DMS53 treated with DMSO at 0.1 percent for 48 hours (cell line): Measurements from ENCODE around the gene NME7.
"Not testable (repeated sequence)": the region's sequence is repeated elsewhere in the genome, so short reads cannot be mapped to it uniquely, and the experiment has no call there.

Experiments used
- DNase-seq: peaks from one replicate; lab custom pipeline; 2025; ENCODE audit not compliant: unreplicated experiment; lab: John Stamatoyannopoulos, UW

The NME7 gene

DNA sequence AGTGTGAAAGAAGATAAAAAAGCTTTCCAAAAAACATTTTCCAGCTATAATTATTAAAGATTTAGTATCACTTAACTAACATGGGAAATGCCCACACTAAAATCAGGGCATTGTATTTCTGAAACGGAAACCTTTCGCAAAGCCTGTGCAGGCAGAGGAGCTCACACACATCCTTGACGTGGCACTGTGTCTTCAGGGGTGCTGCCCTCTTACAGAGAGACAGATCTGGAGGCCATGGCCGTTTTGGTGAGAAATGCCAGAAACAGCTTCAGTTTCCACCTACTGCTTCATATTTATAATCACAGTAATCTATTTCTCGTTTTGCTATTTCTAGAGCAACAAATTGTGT lies 234.4 kb downstream of the NME7 start:
- no peak for DNase-seq

DNA sequence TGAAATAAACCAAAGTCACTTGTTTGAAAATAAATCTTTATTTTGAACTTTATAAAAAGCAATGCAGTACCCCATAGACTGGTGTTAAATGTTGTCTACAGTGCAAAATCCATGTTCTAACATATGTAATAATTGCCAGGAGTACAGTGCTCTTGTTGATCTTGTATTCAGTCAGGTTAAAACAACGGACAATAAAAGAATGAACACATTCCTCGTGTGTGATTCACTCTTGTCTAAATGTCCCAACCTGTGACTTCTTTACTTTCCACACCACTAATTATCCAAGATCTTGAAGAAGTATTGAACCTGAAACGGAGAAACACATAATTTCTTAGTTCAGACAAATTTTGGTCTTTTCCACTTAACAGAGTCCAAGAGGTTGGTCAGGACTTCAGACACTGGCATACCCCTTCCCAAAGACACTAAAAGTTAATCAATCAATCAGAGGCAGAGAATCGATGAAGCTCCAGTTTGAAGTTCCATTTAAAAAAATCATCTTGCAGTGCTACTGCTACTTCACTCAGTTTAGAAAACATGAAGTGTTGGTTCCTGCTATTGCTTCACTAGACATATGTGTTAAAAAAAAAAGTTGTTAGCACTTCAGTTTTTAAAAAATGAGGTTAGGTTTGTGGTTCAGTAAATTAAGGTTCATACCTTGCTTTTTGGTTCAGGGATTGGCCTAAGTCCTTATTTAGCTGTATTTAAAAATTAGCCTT lies 234.9 kb downstream of the NME7 start:
- DNase-seq = no peak

DNA sequence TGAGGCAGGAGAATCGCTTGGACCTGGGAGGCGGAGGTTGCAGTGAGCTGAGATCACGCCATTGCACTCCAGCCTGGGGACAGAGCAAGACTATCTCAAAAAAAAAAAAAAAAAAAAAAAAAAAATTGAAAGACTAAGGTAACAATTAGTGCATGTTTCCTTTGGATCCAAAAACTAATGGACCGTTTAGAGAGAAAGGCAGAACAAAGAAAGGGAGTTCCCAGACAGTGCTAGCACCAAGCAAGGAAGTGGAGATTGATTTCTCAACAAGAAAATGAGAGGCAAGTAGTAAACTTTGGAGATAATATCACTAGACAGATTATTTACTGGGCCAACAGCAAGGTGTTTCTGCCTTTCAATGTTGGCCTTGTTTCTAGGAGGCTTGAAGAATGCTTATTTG lies 236.9 kb downstream of the NME7 start:
- DNase-seq = no peak

GRCh38 chr1:169129109-169129784 lies 238.3 kb downstream of the NME7 start:
- peak; percentile 15 for DNase-seq

DNA sequence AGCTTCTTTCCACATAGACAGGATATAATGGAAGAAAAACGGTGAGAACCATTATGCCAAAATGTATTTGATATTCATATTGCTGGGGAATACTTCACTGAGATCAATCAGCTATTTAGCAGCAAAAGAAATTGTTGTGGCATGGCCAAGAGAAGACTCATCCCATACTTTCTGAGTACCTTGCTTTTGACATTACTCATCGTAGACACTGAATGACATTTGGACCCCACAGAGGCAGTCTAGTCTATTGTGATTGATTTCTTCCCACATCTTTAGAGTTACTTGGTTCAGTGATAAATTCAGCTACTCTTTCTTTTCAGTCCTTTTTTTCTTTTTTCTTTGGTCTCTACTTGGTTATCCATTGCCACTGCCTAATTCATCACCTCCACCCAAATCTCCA lies 239.0 kb downstream of the NME7 start:
- no peak for DNase-seq

- no peak for DNase-seq
Measured at GRCh38 chr1:169127305-169127704, 240.3 kb downstream of the NME7 start.

DNA sequence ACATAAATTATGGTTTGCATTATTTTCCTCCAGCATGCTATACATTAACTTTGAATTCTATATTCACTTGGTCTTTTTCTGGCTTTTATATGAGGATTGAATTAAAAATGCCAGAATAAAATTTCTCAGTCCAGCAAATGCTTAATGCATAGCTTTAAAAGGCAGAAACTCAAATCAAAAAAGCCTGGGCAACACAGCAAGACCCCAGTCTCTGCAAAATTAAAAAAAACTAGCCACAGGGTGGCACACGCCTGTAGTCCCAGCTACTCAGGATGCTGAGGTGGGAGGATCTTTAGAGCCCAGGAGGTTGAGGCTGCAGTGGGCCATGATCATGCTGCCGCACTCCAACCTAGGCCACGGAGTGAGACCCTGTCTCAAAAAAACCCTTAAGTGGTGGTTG lies 241.3 kb downstream of the NME7 start:
- DNase-seq = no peak

GRCh38 chr1:169125597-169125996 lies 242.0 kb downstream of the NME7 start:
- DNase-seq = not testable (repeated sequence)

DNA sequence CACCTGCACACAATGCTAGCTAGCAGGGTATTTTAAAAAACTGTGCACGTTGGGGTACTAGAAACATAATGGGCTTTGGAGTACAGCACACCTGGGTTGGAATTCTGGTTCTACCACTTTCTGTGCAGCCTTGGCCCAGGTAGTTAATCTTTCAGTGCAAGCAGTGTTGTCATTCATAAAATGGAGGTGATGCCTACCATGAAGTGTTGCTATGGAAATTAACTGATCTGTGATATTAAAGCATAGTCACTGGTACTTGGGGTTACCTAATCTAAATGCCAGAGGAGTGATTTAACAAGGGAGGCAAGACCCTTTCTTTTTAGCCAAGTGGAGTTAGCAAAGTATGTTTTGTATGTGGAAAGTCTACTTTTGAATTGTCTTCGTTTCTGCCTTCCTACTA lies 243.1 kb downstream of the NME7 start:
- no peak for DNase-seq

DNA sequence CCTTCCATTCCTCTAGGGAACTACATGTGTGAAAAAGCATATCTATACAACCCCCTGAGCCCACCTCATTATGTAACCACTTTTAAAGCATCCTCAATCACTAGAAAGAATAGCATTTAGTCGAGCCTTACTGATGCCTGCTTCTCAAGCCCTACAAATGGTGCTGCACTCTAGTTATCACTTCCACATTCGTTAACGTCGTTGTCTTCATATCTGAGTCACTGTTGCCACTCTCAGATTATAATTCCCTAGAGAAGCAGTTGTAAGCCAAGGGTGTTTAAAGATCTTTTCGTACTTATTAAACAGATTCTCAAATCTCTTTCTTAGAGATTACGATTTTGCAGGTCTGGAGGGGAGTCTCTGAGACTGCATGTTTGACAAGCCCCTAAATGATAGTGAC lies 244.6 kb downstream of the NME7 start:
- no peak for DNase-seq

GRCh38 chr1:169121146-169121923 lies 246.3 kb downstream of the NME7 start:
- no peak for DNase-seq

GRCh38 chr1:169120066-169120465 lies 247.5 kb downstream of the NME7 start:
- DNase-seq = no peak

DNA sequence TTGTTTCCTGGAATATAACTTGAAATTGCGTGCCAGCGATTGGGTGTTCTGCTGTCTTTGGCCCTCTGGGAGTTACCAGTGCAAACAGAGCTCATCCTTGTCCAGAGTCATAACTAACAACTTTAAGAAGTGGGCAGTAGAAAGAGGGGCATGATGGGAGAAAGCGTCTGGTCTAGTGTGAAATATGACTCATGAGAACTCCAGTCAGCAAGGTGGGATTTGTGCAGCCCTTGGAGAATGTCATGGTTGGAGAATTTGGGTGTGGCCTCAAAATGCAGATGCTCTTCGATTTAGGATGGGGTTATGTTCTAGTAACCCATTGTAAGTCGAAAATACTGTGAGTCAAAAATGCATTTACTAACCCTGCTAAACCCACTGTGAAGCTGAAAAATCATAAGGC lies 248.2 kb downstream of the NME7 start:
- no peak for DNase-seq

DNA sequence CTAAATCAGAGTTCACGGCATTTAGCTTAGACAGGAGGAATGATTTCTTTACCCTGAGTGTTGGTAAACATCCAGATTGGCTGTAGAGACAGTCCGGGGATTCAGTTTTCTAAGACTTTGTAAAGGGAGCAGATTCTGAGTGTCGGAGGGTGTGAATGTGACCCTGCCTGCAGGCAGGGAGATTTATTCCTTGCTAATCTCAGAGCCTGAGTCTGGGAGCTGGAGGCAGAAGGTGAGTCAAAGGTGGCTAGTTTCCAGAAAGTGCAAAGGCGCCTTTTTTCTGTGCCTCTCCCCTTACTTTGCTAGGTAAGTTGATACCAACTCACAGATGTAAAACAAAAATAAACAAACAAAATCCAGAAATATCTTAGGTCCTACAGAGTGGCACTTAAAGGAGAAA lies 249.4 kb downstream of the NME7 start:
- DNase-seq = no peak

- DNase-seq = no peak
Measured at GRCh38 chr1:169117599-169117998, 250.0 kb downstream of the NME7 start.

DNA sequence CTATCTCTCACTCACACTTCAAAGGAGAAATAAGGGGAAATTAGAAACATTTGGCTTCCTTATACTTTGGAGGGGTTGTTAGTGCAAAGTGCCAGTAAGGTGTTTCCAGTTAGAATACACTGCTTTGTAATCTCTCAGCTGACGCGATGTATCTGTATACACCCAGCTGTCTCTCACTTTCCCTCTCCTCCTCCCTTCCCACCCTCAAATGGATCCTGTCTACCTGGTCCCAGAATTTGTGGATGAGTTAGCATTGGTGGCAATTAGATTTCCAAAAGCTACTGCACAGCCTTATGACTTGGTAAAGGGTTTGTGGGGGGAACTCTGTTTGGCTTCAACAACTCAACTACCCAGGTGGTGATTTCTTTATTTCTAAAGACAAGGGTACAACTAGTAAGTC lies 250.6 kb downstream of the NME7 start:
- no peak for DNase-seq

DNA sequence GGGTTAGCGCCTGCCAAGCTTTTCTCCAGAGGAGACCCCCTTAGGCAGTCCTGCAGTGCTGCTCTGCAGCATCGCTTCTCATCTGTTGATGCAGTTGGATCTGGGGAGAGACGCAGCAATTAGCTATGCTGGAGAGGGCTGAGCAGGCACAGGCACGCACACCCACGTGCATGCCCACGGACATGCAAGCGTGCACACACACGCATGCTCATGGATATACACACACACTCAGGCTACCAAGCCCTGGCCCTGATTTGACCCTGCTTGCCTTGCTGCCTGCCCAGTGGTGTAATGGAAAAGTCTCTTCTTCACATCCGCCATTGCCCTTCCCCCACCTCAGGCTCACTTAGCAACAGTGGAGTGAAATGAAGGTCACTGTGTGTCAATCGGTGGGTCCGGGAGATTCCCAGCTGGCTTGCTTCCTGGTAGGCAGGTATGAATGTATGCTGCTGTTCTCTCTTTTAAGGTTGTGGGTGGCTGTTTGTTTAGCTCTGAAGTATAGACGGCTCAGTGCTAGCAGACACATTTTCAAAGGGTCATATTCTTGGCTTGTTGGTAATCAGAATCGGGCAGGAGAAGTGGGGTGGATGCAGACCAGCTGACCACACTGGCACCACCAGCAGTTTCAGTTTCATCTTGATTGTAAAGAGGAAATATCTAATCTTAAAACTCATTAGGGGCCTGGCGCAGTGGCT lies 251.6 kb downstream of the NME7 start:
- DNase-seq = peak; percentile 4

DNA sequence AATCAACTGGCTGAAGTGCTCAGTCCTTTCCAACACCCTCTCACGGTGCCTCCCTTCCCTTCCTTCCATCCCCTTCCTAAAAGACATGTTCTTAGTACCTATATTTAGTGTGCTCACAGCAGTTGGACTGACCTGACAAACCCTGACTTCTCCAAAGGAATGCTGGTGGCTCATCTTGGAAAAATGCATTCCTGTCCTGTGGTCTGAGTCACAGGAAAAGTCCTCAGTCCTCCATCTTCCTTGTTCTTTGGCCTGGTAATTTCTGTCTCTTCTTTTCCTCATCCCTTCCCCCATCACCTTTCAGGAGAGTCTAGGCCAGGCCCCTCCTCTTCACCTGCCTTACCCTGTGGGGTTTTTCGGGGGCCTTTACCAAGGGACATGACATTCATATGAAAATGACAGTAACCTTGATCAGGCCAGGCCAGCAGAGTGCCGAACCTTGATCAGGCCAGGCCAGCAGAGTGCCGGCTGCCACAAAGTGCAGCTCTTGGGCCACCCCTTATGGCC lies 253.9 kb downstream of the NME7 start:
- no peak for DNase-seq

DNA sequence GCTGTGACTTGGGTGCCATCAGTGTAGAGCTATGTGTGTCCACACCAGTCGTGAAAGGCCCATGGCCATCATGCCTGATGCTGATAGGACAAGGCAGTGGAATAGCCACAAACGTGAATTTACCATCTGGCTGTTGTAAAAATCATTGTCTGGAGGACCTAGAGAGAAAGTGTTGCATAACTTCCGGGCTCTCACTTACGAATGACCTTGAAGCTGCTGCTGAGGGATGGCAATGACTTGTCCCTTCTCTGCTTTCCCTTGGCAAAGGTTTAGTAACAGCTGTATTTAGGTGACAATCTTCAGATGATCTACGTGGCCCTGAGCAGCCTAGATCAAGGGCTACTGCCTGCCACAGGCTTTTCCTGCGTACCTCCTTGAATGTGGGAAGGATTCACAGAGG lies 255.4 kb downstream of the NME7 start:
- no peak for DNase-seq

DNA sequence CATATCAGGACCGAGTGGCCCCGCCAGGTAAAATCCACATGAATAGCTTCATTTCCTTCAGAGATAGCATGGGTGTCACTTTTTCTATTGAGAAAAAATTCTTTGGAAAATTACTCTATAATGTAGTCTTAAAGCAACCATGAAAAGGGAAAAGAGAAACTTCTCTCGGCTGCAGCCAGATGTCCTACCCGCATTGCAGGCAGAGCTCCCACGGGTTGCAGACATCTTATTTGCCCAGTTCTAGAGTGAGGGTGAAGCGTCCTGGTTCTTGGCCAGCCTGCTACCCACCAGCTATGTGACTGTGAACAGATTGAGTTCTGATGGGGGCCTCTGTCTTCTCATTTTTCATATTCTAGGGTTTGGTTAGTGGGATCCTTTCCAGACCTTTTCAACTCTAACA lies 256.1 kb downstream of the NME7 start:
- DNase-seq = no peak

DNA sequence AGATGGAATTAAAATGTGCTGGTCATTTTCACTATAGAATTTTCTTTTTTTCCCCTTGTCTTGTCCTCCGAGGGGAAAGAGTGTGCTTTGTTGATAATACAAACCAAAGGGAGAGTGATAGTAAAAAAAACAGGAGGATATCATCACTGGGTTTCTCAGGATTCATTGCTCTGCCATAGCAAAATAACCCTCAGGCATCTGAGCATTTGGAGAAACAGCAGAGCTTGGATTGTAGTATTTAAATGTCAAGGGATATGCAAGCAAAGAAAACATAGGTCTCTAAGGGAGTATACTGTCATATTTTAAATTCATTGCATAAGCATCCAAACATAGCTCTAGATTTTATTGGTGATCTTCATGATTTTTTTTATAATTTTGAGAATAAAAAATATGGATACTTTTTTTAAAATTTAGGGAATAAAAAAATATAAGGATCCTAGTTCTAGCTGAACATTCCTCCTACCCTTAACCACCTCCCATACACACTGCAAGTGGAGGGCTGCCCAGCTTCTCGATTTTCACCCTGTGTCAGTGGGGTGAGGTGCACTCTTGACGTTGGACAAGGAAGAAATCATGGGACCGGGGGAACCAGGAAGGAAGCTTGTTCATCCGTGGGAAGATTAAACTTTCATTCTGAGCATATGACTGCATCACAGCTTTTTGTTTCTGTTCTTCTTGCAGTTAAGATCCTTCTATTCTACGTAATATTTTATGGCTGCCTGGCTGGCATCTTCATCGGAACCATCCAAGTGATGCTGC lies 256.7 kb downstream of the NME7 start:
- no peak for DNase-seq
